HG03460 (cell line): Measurements from ENCODE around the gene DMRTB1.

ENCODE experiments used
- ATAC-seq: cut with Tn5 transposase; IDR thresholded peaks from one replicate; pipeline ENCODE4 v1.9.1; 2021; ENCODE audit not compliant: unreplicated experiment

DMRTB1 gene

GRCh38 chr1:53484705-53485477 is 25.7 kb downstream of the DMRTB1 start:
- no peak for ATAC-seq

GRCh38 chr1:53485478-53486394 is 26.5 kb downstream of the DMRTB1 start:
- no peak for ATAC-seq

- ATAC-seq, result no peak
Observed at GRCh38 chr1:53486395-53487026, 27.3 kb downstream of the DMRTB1 start.

GRCh38 chr1:53490351-53490750 is 31.2 kb downstream of the DMRTB1 start:
- ATAC-seq, result no peak

GRCh38 chr1:53495633-53496345 is 36.6 kb downstream of the DMRTB1 start:
- ATAC-seq, result no peak

- ATAC-seq, result no peak
Observed at GRCh38 chr1:53498555-53499131, 39.4 kb downstream of the DMRTB1 start.

GRCh38 chr1:53499257-53500203 is 40.3 kb downstream of the DMRTB1 start:
- ATAC-seq, result no peak

GRCh38 chr1:53500204-53501064 is 41.2 kb downstream of the DMRTB1 start:
- no peak for ATAC-seq

- ATAC-seq, result no peak
Observed at GRCh38 chr1:53501065-53502005, 42.1 kb downstream of the DMRTB1 start.

GRCh38 chr1:53502641-53503432 is 43.6 kb downstream of the DMRTB1 start:
- ATAC-seq, result no peak

- ATAC-seq, result no peak
Observed at GRCh38 chr1:53503433-53504217, 44.4 kb downstream of the DMRTB1 start.

GRCh38 chr1:53504901-53505300 is 45.7 kb downstream of the DMRTB1 start:
- no peak for ATAC-seq

- no peak for ATAC-seq
Observed at GRCh38 chr1:53505401-53505800, 46.2 kb downstream of the DMRTB1 start.

GRCh38 chr1:53505891-53506290 is 46.7 kb downstream of the DMRTB1 start:
- ATAC-seq, result no peak

GRCh38 chr1:53506355-53507050 is 47.3 kb downstream of the DMRTB1 start:
- ATAC-seq, result no peak
